Muscle layer of duodenum (tissue), 2 donors: ENCODE measurements around the gene ACSF2.
"Not testable (repeated sequence)": the region's sequence is repeated elsewhere in the genome, so short reads cannot be mapped to it uniquely, and the experiment has no call there.

Source experiments
- H3K27ac ChIP-seq: one replicate; pipeline ENCODE4 v1.7.0; 2013; ENCODE audit warnings: mild to moderate bottlenecking, low read length
- H3K27me3 ChIP-seq: one replicate; pipeline ENCODE4 v1.7.0; 2013; ENCODE audit warnings: low read depth, mild to moderate bottlenecking, control low read depth, low read length
- H3K36me3 ChIP-seq, 2 donors: one replicate each; pipeline ENCODE4 v1.7.0; 2013; ENCODE audit warnings: low read length in 2 of 2, control low read depth in 1 of 2, mild to moderate bottlenecking in 1 of 2; ENCODE audit not compliant: insufficient read depth in 2 of 2, control insufficient read depth in 1 of 2
- H3K4me1 ChIP-seq, 2 donors: one replicate each; pipeline ENCODE4 v1.7.0; 2013; ENCODE audit warnings: low read length in 2 of 2, mild to moderate bottlenecking in 2 of 2, control low read depth in 1 of 2, moderate library complexity in 1 of 2; ENCODE audit not compliant: insufficient read depth in 2 of 2, control insufficient read depth in 1 of 2
- H3K4me3 ChIP-seq, 2 donors: one replicate each; pipeline ENCODE4 v1.7.0; 2013; ENCODE audit warnings: low read length in 2 of 2, low read depth in 1 of 2, mild to moderate bottlenecking in 1 of 2
- H3K9me3 ChIP-seq, 2 donors: one replicate each; pipeline ENCODE4 v1.7.0; 2013; ENCODE audit warnings: low read length in 2 of 2, control low read depth in 1 of 2, mild to moderate bottlenecking in 1 of 2; ENCODE audit not compliant: control insufficient read depth in 1 of 2
- donor health status: healthy.

ACSF2 gene

DNA sequence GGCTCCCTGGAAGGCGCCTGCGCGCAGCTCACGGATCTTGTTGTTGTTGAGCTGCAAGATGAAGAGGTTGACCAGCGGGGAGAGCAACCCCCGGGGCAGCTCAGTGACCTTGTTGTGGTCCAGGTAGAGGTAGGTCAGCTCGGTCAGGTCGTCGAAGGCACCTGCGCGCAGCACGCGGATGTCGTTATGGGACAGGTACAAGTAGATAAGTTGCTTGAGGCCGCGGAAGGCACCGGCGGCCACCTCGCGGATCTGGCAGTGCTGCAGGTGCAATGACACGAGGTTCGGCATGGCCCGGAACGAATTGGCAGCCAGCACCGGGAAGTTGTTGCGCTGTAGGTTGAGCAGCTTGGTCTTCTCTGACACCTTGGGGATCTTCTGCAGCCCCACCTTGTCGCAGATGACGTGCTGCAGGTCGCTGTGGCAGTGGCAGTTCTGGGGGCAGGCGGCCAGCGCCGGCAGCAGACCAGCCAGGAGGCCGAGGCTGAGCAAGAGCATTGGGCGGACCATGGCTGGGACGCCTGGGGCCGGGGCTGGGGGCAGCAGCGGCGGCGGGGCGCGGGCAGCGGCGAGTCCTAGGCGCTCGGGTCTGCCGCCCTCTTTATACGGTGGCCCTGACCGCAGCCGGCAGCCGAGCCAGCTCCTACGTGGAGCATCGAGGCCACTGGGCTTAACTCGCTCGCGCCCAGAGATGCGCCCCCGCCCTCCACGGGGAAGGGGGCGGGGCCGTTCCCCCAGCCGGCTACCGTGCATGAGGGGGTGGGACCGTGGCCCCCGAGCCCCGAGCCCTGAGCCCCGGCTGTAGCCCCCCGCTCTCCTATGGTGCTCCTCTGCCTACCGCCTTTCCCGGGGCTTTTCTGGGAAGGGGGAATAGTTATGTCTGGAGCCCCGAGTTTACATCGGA is 42.5 kb downstream of the ACSF2 start, which contains the start of gene CHAD:
TSS of gene CHAD (minus strand) at position 577 of the 904 bp plus-strand sequence. CDS start at position 510, 67 bp downstream.
- no peak within 1 kb of the TSS for H3K27ac ChIP-seq
- H3K9me3 ChIP-seq = no peaks in the 10 kb centered on the region
- H3K4me3 ChIP-seq = peak within 1 kb of the TSS; percentile 26 to 56
- H3K36me3 ChIP-seq = no peaks in the 10 kb centered on the region
- peaks cover 0 to 16% of the 10 kb centered on the region in 2 donors for H3K4me1 ChIP-seq
- H3K27me3 ChIP-seq = peaks cover 12% of the 10 kb centered on the region

DNA sequence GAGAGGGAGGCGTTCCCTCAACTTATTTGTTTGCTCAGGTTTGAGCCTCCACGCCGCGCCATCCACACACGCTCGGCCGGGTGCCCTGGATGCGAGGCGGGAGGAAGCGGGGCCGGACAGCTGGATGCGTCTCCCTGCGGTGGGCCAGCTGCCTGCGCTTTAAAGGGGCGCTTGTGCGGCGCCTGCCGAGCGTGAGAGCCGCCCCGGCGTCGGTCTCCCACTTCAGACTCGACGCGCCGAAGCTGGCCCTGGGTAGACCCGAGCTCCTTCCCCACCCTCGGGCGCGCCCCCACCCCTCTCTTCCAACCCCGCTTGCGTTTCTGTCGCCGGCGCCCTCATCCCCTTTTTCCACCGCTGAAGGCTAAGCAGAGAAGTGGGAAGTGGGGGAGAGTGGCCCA is 43.2 kb downstream of the ACSF2 start:
- Histone ChIP-seq H3K4me3 (peak overlapping the region; percentile 7 to 56), H3K36me3 (no peaks in the 10 kb centered on the region), H3K27me3 (peaks cover 12% of the 10 kb centered on the region), H3K4me1 (peaks cover 0 to 16% of the 10 kb centered on the region in 2 donors), H3K27ac (no peak overlapping the region), H3K9me3 (no peaks in the 10 kb centered on the region)

DNA sequence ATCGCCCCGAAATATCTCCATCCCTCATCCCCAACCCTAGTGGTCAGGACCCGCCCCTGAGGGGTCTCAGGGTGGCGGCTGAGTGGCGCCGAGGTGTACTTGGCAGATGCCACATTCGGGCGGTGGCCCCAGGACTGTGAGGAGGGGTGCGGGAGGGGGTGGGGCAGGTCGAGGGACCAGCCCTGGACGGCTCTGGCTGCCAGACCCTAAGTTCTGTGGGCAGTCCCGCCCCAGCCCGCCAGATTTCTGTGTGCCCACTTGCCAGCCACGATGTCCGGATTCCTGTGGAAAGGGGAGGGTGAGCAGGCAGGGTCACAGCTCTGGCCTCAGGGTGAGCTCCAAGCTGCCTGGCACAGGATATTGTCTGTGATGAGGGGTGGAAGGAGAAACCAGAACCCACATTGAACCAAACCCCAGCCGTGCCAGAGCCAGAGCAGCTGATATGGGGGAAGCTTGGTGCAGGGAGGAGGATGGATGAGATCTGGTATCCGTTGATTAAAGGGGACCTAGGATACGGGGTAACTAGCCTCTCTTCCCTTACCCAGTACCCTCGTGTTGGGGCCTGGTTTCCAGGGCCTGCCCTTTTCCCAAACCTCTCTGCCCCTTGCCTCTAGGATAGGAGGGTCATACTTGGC is 43.8 kb downstream of the ACSF2 start:
- H3K4me3 ChIP-seq = no peak overlapping the region
- no peaks in the 10 kb centered on the region for H3K9me3 ChIP-seq
- no peak overlapping the region for H3K27ac ChIP-seq
- no peaks in the 10 kb centered on the region for H3K36me3 ChIP-seq
- H3K27me3 ChIP-seq = peaks cover 12% of the 10 kb centered on the region
- peaks cover 0 to 16% of the 10 kb centered on the region in 2 donors for H3K4me1 ChIP-seq

DNA sequence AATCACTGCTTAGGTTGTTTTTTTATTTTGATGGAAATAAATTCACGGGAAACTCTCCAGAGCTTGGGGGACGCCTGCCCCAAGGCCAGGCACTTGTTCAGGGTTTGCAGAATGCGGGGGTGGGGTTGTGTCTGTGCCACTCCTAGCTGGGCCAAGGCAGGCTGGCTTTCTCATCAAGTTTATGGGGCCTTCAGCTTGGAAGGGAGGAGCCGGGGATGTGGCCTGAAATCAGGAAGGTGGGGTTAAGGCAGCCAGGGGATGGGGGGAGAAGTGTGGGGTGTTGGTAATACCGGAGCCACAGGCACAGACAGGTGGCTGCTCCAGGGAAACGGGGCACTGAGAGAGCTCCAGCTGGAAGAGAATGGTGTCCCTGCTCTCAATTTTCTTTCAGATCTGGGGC is 44.4 kb downstream of the ACSF2 start:
- Histone ChIP-seq H3K4me3 (no peak overlapping the region), H3K27ac (no peak overlapping the region), H3K27me3 (peaks cover 12% of the 10 kb centered on the region), H3K4me1 (peaks cover 0 to 16% of the 10 kb centered on the region in 2 donors), H3K9me3 (no peaks in the 10 kb centered on the region), H3K36me3 (no peaks in the 10 kb centered on the region)

DNA sequence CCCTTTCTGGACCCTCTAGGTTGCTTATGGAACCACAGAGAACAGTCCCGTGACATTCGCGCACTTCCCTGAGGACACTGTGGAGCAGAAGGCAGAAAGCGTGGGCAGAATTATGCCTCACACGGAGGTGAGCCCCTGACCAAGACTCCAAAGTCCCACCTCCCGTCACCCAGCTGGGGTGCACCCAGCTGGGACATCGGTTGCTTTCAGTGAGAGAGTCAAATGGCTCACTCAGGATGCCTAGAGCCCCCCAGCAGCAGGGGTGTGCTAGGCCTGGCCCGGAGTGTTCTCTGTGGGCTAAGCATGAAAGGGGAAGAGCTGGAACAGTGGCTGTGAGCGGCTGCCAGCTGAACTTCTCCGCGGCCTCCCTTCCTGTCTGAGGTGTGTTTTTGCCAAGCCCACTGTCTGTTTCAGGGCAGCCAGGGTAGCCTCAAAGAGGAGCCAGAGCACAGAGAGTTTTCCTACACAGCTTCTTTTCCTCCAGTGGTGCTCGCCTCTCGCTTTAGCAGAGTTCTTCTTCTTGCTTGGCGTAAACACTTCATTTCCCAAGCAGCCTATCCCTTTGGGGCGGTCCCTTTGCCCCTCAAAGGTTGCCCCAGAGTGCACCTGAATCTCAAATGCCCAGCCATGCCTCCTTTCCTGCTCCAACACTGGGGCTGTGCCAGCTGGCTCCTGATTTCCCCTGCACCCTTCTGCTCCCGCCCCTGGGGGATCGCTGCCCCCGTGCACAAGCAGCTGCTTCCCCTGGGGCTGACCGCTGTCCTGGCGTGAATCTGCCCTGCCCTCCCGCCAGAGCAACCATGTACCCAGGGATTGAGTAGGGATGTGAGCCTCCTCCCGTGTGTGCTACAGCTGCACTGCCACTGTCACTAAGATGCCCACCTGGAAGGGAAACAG is 45.2 kb downstream of the ACSF2 start:
- peaks cover 0 to 16% of the 10 kb centered on the region in 2 donors for H3K4me1 ChIP-seq
- H3K36me3 ChIP-seq = no peaks in the 10 kb centered on the region
- peaks cover 12% of the 10 kb centered on the region for H3K27me3 ChIP-seq
- no peak overlapping the region for H3K4me3 ChIP-seq
- no peaks in the 10 kb centered on the region for H3K9me3 ChIP-seq
- no peak overlapping the region for H3K27ac ChIP-seq

DNA sequence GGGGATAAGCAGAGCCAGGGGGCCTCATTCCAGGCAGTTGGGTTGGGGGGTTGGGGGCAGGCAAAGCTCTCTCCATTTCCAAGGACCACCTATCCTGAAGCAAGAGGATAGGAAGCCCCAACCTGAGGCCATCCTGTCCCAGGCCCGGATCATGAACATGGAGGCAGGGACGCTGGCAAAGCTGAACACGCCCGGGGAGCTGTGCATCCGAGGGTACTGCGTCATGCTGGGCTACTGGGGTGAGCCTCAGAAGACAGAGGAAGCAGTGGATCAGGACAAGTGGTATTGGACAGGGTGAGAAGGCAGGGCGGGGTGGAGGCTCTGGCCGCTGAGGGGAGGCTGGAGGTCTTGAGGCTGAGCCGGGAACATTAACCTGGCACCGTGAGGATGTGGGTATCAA is 46.3 kb downstream of the ACSF2 start:
- H3K4me1 ChIP-seq = peaks cover 0 to 16% of the 10 kb centered on the region in 2 donors
- no peak overlapping the region for H3K4me3 ChIP-seq
- H3K9me3 ChIP-seq = no peaks in the 10 kb centered on the region
- H3K36me3 ChIP-seq = no peaks in the 10 kb centered on the region
- H3K27me3 ChIP-seq = peaks cover 12% of the 10 kb centered on the region
- no peak overlapping the region for H3K27ac ChIP-seq

DNA sequence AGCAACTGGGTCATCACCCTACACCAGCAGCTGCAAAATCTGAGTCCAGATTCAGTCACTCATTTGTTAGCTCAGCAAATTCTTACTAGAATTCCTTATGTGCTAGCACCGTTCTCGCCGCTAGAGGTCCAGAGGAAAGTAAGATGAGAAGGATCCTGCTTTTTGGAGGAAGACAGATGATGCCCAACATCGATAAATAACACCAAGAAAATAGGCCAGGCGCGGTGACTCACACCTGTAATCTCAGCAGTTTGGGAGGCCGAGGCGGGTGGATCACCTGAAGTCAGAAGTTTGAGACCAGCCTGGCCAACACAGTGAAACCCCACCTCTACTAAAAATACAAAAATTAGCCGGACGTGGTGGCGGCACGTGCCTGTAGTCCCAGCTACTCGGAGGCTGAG is 46.7 kb downstream of the ACSF2 start:
- H3K4me3 ChIP-seq, H3K9me3 ChIP-seq: not testable (repeated sequence)

DNA sequence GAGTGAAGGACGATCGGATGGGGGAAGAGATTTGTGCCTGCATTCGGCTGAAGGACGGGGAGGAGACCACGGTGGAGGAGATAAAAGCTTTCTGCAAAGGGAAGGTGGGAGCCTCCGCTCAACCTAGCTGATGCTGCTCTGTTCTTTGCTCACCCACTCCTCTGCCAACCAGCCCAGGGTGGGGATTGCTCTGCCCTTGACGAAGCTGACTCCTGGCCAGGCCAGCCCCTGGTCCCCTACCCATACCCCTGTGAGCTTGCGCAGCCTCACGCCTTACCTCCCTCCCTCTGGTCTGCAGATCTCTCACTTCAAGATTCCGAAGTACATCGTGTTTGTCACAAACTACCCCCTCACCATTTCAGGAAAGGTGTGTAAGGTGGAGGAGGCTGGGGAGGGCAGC is 47.9 kb downstream of the ACSF2 start:
- Histone ChIP-seq H3K4me1 (peaks cover 0 to 12% of the 10 kb centered on the region in 2 donors), H3K27me3 (no peaks in the 10 kb centered on the region), H3K4me3 (no peak overlapping the region), H3K27ac (no peak overlapping the region), H3K9me3 (no peaks in the 10 kb centered on the region), H3K36me3 (no peaks in the 10 kb centered on the region)

More for the DNA sequence above, 46.7 kb downstream of the ACSF2 start:
- not testable (repeated sequence) for H3K27ac ChIP-seq, H3K36me3 ChIP-seq, H3K27me3 ChIP-seq
- H3K4me1 ChIP-seq = peaks cover 0 to 16% of the 10 kb centered on the region in 2 donors

DNA sequence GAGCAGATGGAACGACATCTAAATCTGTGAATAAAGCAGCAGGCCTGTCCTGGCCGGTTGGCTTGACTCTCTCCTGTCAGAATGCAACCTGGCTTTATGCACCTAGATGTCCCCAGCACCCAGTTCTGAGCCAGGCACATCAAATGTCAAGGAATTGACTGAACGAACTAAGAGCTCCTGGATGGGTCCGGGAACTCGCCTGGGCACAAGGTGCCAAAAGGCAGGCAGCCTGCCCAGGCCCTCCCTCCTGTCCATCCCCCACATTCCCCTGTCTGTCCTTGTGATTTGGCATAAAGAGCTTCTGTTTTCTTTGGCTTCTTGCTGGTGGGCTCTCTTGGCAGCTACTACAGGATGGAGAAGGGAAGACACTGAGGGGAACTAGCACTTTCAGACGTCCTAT is 48.5 kb downstream of the ACSF2 start:
- no peak overlapping the region for H3K27ac ChIP-seq
- H3K36me3 ChIP-seq = no peaks in the 10 kb centered on the region
- H3K4me1 ChIP-seq = peaks cover 0 to 8% of the 10 kb centered on the region in 2 donors

DNA sequence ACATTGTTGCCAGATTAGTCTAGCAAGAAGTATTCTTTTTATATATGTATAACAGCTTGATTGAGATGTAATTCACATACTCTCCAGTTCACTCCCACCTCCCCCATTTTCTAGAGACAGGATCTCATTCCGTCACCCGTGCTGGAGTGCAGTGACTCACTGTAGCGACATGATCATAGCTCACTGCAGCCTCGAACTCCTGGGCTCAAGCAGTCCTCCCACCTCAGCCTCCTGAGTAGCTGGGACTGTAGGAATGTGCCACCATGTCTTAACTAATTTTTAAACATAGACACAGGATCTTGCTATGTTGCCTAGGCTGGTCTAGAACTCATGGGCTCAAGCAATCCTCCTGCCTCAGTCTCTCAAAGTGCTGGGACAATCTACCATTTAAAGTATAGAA is 49.3 kb downstream of the ACSF2 start:
- H3K4me1 ChIP-seq = peaks cover 0 to 16% of the 10 kb centered on the region in 2 donors
- H3K27ac ChIP-seq = no peak overlapping the region
- H3K9me3 ChIP-seq = no peaks in the 10 kb centered on the region
- H3K4me3 ChIP-seq = no peak overlapping the region
- H3K27me3 ChIP-seq = no peaks in the 10 kb centered on the region
- peaks cover 0 to 3% of the 10 kb centered on the region in 2 donors for H3K36me3 ChIP-seq

More for the DNA sequence above, 48.5 kb downstream of the ACSF2 start:
- Histone ChIP-seq H3K9me3 (no peaks in the 10 kb centered on the region), H3K4me3 (no peak overlapping the region), H3K27me3 (no peaks in the 10 kb centered on the region)
